Muscle of leg (tissue), 11 donors: ENCODE data around the gene ARID1A. TPM values are rescaled to one million over a fixed set of nuclear protein-coding genes. Genes with fewer than 3 reads are reported as not detected.

Experiments used
- DNase-seq: peaks from one replicate; pipeline ENCODE4 v3.0.0; 2013
- H3K27ac ChIP-seq: one replicate; pipeline ENCODE4 v1.5.1; 2013; ENCODE audit warnings: mild to moderate bottlenecking, low read length, control low read depth
- H3K27me3 ChIP-seq: one replicate; pipeline ENCODE4 v1.6.1; 2013; ENCODE audit warnings: low read length; ENCODE audit not compliant: control insufficient read depth, insufficient read depth
- H3K36me3 ChIP-seq: one replicate; pipeline ENCODE4 v1.6.1; 2013; ENCODE audit warnings: low read length; ENCODE audit not compliant: control insufficient read depth, insufficient read depth
- H3K4me1 ChIP-seq: one replicate; pipeline ENCODE4 v1.6.1; 2013; ENCODE audit warnings: low read length; ENCODE audit not compliant: control insufficient read depth, insufficient read depth
- H3K4me3 ChIP-seq: one replicate; pipeline ENCODE4 v1.5.1; 2013; ENCODE audit warnings: low read length, control low read depth
- H3K9me3 ChIP-seq: replicated peaks from 2 replicates; pipeline ENCODE4 v1.6.1; 2013; ENCODE audit warnings: low read depth, low read length; ENCODE audit not compliant: control insufficient read depth
- WGBS: methylation state at CpG from one replicate; pipeline ENCODE4 v1.1.5; 2013; ENCODE audit warnings: missing lambda C conversion rate; ENCODE audit not compliant: insufficient coverage; 5-methylcytosine and 5-hydroxymethylcytosine counted together
- polyA plus RNA-seq, 8 donors: library from polyadenylated mRNA; unstranded; fragments of 120-200 nt; gene quantifications; one replicate each; pipeline versions ENCODE4 v1.2.1 to v1.2.3, GENCODE V29; 2013; ENCODE audit warnings: inconsistent platforms in 1 of 8, low replicate concordance in 1 of 8; ENCODE audit not compliant: insufficient read length in 8 of 8, insufficient read depth in 1 of 8
- total RNA-seq: library from RNA; stranded (reverse); fragments of 120-200 nt; gene quantifications from one replicate; pipeline ENCODE4 v1.2.4, GENCODE V29; 2013

Gene ARID1A
- total and polyA plus RNA-seq, 9 donors: 22.1 to 63.5 (median 44.6) TPM

DNA sequence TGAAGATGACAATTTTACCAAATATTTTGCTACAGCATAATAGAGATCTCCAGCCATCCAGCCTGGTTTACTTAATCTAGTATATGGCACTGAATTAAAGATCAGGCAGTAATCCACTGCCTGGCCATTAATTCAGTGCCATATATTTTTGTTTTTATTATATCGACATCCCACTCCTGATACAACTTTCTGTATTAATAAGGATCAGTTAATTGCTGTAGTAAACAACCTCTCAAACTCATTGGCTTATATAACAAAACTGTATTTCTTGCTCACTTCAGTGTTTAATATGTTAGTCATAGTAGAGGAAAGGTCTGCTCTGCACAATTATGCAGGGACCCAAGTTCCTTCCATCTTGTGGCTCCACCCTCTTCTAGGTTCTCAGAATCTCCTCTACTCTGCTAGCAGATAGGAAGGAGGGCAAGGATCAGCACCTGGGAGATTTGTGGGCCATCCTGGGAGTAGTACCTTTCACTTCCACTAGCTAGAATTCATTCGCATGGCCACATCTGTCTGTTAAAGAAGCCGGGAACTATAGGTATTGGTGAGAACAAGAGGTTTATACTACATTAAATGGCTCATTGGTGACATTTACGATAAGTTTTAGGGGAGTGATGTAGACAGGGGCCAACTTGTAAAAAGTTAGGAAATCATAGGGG is 127.1 kb downstream of the ARID1A start:
- no peak overlapping the region for H3K27ac ChIP-seq
- no peak overlapping the region for H3K4me3 ChIP-seq
- 91% methylated on average over 1 of the region's 4 CpGs for WGBS
- H3K4me1 ChIP-seq: peaks cover 12% of the 10 kb centered on the region
- H3K36me3 ChIP-seq: no peaks in the 10 kb centered on the region
- DNase-seq: no peak
- H3K9me3 ChIP-seq: no peaks in the 10 kb centered on the region
- no peaks in the 10 kb centered on the region for H3K27me3 ChIP-seq

DNA sequence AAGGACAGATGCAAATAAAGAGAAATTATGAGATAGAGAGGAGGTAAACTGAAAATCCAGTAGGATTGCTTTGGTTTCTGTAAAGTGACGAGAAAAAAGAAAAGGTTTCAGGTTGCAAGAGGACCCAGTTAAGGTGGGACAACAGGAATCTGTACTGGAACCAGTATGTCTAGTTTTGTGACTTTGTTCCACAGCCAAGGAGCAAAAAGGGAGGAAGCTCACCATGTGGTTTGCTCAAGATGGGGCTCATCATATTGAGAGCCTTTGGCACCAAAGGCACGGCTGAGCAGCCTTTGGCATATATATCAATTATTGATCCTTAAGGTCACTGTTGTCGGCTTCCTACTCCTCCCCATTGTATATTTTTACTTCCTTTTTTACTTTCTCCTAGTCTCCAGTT is 128.9 kb downstream of the ARID1A start:
- Histone ChIP-seq H3K4me3 (no peak overlapping the region), H3K27me3 (no peaks in the 10 kb centered on the region), H3K36me3 (peaks cover 3% of the 10 kb centered on the region), H3K4me1 (peaks cover 26% of the 10 kb centered on the region), H3K27ac (no peak overlapping the region), H3K9me3 (no peaks in the 10 kb centered on the region)
- WGBS: 88% methylated on average over 2 of the region's 3 CpGs
- no peak for DNase-seq

DNA sequence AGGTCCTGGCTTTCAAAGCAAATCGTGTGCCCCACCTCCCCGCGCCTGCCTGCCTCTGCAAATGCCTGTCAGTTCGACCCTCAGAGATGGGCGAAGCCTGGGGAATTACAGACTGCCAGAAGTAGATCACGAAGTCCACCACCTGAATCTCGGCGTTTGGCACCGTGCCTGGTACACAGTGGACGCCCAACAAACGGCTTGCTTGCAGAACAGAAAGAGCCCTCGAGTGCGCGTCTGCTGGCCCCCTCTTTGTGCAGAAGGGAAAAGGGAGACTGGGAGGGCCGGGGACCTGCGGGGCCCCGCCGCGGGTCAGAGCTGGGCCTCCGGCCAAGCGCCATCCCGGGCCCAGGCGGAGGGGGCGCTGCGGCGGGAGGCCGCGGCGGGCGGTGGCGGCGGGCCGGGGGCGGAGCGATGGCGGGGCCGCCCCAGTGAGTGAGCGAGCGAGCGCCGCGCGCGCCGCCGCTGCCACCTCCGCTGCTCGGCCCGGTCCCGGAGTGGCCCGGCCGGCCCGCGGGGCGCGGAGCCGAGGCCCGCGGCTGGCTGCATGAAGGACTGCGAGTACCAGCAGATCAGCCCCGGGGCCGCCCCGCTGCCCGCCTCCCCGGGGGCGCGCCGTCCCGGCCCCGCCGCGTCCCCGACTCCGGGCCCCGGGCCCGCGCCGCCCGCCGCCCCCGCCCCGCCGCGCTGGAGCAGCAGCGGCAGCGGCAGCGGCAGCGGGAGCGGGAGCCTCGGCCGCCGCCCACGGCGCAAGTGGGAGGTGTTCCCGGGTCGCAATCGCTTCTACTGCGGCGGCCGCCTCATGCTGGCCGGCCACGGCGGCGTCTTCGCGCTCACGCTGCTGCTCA is 130.7 kb downstream of the ARID1A start, which contains the start of gene ZDHHC18:
TSS of gene ZDHHC18 (plus strand) at position 428 of the 845 bp plus-strand sequence. CDS start at position 545, 117 bp downstream.
- Histone ChIP-seq H3K27ac (peak within 1 kb of the TSS; percentile 71), H3K4me1 (peaks cover 26% of the 10 kb centered on the region), H3K36me3 (peaks cover 14% of the 10 kb centered on the region), H3K4me3 (peak within 1 kb of the TSS; percentile 60), H3K9me3 (no peaks in the 10 kb centered on the region), H3K27me3 (no peaks in the 10 kb centered on the region)
- WGBS: under 1% methylated on average over 107 of the region's 107 CpGs
- DNase-seq: peak; percentile 83

DNA sequence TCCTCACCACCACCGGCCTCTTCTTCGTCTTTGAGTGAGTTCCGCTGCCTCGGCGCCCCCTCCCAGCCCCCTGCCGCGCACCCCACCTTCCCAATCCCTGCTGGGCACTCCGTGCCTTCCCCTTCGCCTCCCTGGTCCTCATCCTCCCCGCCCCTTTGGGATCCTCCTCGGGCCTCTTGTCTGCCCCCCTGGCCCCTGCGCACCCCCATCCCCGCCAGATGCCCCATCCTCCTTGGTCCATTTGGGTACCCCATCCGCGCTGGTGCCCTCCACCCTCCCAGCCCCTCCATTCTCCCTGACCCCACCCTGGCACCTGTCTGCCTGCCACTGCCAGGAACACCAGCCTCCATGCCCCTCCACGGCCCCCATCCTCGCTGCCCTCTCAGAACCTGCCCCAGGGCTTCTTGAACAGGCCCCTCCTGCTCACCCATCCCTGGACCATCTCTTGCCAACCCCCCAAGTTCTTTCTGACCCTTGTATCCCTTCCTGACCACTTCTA is 131.3 kb downstream of the ARID1A start:
- 5% methylated on average over 17 of the region's 17 CpGs for WGBS
- H3K36me3 ChIP-seq: peaks cover 21% of the 10 kb centered on the region
- H3K27me3 ChIP-seq: no peaks in the 10 kb centered on the region
- peak overlapping the region; percentile 60 for H3K4me3 ChIP-seq
- peaks cover 26% of the 10 kb centered on the region for H3K4me1 ChIP-seq
- DNase-seq: no peak
- no peaks in the 10 kb centered on the region for H3K9me3 ChIP-seq
- H3K27ac ChIP-seq: peak overlapping the region; percentile 2

DNA sequence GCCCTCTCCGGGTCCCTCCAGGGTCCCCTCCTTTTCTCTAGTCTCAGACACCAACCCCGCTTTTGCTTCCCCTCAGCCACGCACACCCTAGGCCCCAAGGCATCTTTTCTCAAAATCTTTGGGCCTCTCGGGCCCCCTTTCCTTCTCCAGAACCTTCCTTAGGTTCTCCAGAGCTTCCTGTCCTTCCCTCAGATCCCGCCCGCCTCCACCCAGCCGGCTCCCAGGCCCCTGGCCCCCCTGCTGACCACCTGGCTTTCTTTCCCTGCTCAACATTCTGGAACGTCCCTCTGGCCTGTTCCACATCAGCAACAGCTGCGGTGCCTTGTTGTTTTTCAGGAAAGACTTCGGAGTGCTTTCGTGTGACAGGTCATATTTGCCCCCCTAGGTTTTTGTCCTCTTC is 131.8 kb downstream of the ARID1A start:
- H3K4me3 ChIP-seq: peak overlapping the region; percentile 60
- peaks cover 26% of the 10 kb centered on the region for H3K4me1 ChIP-seq
- H3K27ac ChIP-seq: peak overlapping the region; percentile 2
- no peaks in the 10 kb centered on the region for H3K9me3 ChIP-seq
- DNase-seq: peak; percentile 67
- 7% methylated on average over 8 of the region's 11 CpGs for WGBS
- no peaks in the 10 kb centered on the region for H3K27me3 ChIP-seq
- H3K36me3 ChIP-seq: peaks cover 26% of the 10 kb centered on the region

DNA sequence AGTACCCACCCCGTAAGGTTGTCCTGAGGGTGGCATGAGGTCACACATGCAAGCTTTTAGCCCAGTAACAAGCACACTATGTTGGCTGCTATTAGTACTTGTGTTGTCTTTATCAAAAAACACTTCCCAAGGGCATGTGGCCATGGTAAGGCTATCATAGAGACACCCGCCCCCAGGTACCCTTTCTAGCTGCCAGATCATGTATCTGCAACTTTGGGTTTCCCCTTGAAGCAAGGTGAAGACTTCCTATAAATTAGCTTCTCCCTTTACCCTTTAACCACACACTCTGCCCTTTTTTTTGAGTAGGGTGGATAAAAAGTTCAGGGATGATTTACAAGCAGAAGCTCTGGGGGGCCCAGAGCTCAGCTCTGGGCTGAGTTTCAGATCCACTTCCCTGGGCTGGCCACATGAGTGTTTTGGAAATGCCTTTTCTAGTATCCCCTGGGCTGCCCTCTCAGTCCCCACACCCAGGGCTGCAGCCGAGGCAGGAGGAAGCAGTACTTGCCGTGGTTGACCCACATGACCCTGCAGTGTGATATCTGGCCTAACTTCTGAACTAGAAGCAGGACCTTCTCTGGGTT is 132.7 kb downstream of the ARID1A start:
- no peaks in the 10 kb centered on the region for H3K27me3 ChIP-seq
- peak; percentile 45 for DNase-seq
- peaks cover 34% of the 10 kb centered on the region for H3K36me3 ChIP-seq
- H3K27ac ChIP-seq: no peak overlapping the region
- no peaks in the 10 kb centered on the region for H3K9me3 ChIP-seq
- H3K4me1 ChIP-seq: peaks cover 26% of the 10 kb centered on the region
- H3K4me3 ChIP-seq: no peak overlapping the region
- WGBS: 17% methylated on average over 2 of the region's 4 CpGs

DNA sequence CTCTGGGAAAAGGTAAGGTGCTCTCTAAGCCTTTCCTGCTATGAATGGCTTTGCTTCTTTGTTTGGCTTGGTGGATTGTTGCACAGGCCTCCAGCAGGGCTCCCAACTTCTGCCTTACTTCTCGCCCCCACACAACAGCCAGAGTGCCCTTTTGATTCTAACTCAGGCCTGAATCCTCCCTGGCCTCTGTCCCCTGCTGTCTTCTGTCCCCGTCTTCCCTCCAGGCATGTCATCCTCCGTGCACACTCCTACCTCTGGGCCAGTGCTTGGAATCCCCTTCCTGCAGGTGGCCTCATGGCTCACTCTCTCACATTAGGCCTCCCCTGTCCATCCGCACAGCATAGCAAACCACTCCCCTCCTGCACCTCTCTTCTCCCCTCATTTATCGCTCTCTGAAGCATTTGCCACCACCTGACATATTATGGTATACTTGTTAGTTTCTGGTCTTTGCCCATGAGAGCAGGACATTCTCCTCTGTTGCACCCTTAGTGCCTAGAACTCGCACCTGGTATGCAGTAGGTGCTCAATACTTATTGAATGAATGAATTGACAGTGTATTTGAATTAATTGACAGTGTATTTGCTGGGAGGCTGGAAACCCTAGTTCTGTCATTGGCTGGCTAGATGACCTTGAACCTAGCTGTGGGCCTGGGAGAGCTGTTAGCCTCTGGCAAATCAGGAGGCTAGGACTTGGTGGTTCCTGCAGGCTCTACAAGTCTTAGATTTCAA is 133.5 kb downstream of the ARID1A start:
- Histone ChIP-seq H3K4me1 (peaks cover 26% of the 10 kb centered on the region), H3K4me3 (no peak overlapping the region), H3K36me3 (peaks cover 41% of the 10 kb centered on the region), H3K27me3 (no peaks in the 10 kb centered on the region), H3K27ac (no peak overlapping the region), H3K9me3 (no peaks in the 10 kb centered on the region)
- 77% methylated on average over 5 of the region's 6 CpGs for WGBS
- no peak for DNase-seq

DNA sequence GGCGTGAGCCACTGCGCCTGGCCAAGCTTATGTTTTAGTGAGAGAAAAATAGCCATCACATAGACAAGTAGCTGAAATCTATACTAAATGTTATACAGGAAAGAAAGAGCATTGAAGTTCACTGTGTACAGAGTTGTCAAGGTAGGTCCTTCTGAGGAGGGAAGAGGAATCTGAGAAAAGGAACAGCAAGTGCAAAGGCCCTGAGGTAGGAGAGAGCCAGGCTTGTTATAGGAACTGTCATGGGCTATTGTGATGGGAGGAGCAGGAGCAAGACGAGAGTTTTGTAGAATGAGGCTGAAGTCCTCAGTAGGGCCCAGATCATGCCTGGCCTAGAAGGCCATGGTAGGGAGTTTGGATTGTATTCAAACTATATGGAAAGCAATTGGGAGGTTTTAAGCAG is 135.2 kb downstream of the ARID1A start:
- Histone ChIP-seq H3K9me3 (no peaks in the 10 kb centered on the region), H3K36me3 (peaks cover 56% of the 10 kb centered on the region), H3K27ac (no peak overlapping the region), H3K4me3 (no peak overlapping the region), H3K27me3 (no peaks in the 10 kb centered on the region), H3K4me1 (peaks cover 23% of the 10 kb centered on the region)
- DNase-seq: no peak
- 74% methylated on average over 1 of the region's 3 CpGs for WGBS
